Neural cell (in vitro differentiated cells): ENCODE results near the gene ALG5. TPM values are rescaled to one million over a fixed set of nuclear protein-coding genes. Genes with fewer than 3 reads are reported as not detected.
A peak's percentile ranks its signal among the peaks of the same experiment; 100 is the strongest.

Source experiments
- H2AFZ ChIP-seq: fragments of 200-600, 300-800 bp; sonication (generic), shearing (Covaris generic); 2 replicates; pipeline ENCODE4 v1.6.0; 2014; ENCODE audit warnings: low read depth, mild to moderate bottlenecking, antibody characterized with exemption, low read length, moderate library complexity
- H3F3A ChIP-seq: fragments of 200-600 bp; shearing (Covaris generic); 2 replicates; pipeline ENCODE4 v1.6.1; 2016; ENCODE audit warnings: mild to moderate bottlenecking, moderate library complexity, mixed read lengths, antibody characterized with exemption, low read length; ENCODE audit not compliant: insufficient read depth, poor library complexity, severe bottlenecking
- H3K27ac ChIP-seq: fragments of 200-600, 300-800 bp; sonication (generic), shearing (Covaris generic); 2 replicates; pipeline ENCODE4 v1.5.1; 2014; ENCODE audit warnings: mild to moderate bottlenecking, low read length, moderate library complexity
- H3K27me3 ChIP-seq: fragments of 300-800, 200-600 bp; sonication (generic), shearing (Covaris generic); 2 replicates; pipeline ENCODE4 v1.6.0; 2014; ENCODE audit warnings: mild to moderate bottlenecking, low read depth, low read length, moderate library complexity; ENCODE audit not compliant: insufficient read depth
- H3K36me3 ChIP-seq: fragments of 300-800, 200-600 bp; sonication (generic), shearing (Covaris generic); 2 replicates; pipeline ENCODE4 v1.5.1; 2014; ENCODE audit warnings: mild to moderate bottlenecking, antibody characterized with exemption, low read length, moderate library complexity; ENCODE audit not compliant: insufficient read depth
- H3K4me2 ChIP-seq: fragments of 300-800, 200-600 bp; sonication (generic), shearing (Covaris generic); 2 replicates; pipeline ENCODE4 v1.6.0; 2014; ENCODE audit warnings: mild to moderate bottlenecking, low read length
- H3K4me3 ChIP-seq: fragments of 300-800, 200-600 bp; sonication (generic), shearing (Covaris generic); 2 replicates; pipeline ENCODE4 v1.5.1; 2014; ENCODE audit warnings: mild to moderate bottlenecking, low read length, moderate library complexity
- H3K79me2 ChIP-seq: fragments of 200-600 bp; shearing (Covaris generic); replicated peaks from 2 replicates; pipeline ENCODE4 v1.6.0; 2014; ENCODE audit warnings: mild to moderate bottlenecking, low read length, moderate library complexity; ENCODE audit not compliant: insufficient read depth
- H3K9ac ChIP-seq: fragments of 300-800, 200-600 bp; sonication (generic), shearing (Covaris generic); 2 replicates; pipeline ENCODE4 v1.6.1; 2016; ENCODE audit warnings: mild to moderate bottlenecking, low read length, mixed read lengths
- H3K9me2 ChIP-seq: fragments of 200-600 bp; shearing (Covaris generic); 2 replicates; pipeline ENCODE4 v1.6.1; 2016; ENCODE audit warnings: mild to moderate bottlenecking, low read length, mixed read lengths; ENCODE audit not compliant: insufficient read depth
- H3K9me3 ChIP-seq: fragments of 200-600, 300-800 bp; sonication (generic), shearing (Covaris generic); 2 replicates; pipeline ENCODE4 v1.6.1; 2016; ENCODE audit warnings: mild to moderate bottlenecking, mixed run types, low read length, moderate library complexity, mixed read lengths
- H4K20me1 ChIP-seq: fragments of 200-600 bp; shearing (Covaris generic); 2 replicates; pipeline ENCODE4 v1.6.1; 2016; ENCODE audit warnings: mild to moderate bottlenecking, mixed run types; ENCODE audit not compliant: insufficient read depth
- EP300 ChIP-seq: fragments of 450-650 bp; conservative IDR thresholded peaks from 2 replicates; pipeline ENCODE4 v1.6.1; 2014; ENCODE audit warnings: antibody characterized with exemption, mild to moderate bottlenecking, moderate library complexity; ENCODE audit not compliant: poor library complexity, severe bottlenecking
- EZH2 ChIP-seq: fragments of 200-600, 300-800 bp; shearing (Covaris generic), sonication (generic); IDR thresholded peaks from 2 replicates; pipeline ENCODE4 v1.6.1; 2014; ENCODE audit warnings: antibody characterized with exemption, low read length, borderline replicate concordance, mild to moderate bottlenecking; ENCODE audit not compliant: insufficient read depth, poor library complexity, severe bottlenecking
- MXI1 ChIP-seq: fragments of 450-650 bp; conservative IDR thresholded peaks from 2 replicates; pipeline ENCODE4 v1.6.1; 2014; ENCODE audit warnings: antibody characterized with exemption, mild to moderate bottlenecking; ENCODE audit not compliant: poor library complexity, severe bottlenecking
- POLR2AphosphoS5 ChIP-seq: IDR thresholded peaks from 2 replicates; pipeline ENCODE4 v1.6.1; 2012
- RAD21 ChIP-seq: fragments of 450-650 bp; conservative IDR thresholded peaks from 2 replicates; pipeline ENCODE4 v1.6.1; 2014; ENCODE audit warnings: antibody characterized with exemption, mild to moderate bottlenecking, moderate library complexity
- SMC3 ChIP-seq: fragments of 450-650 bp; conservative IDR thresholded peaks from 2 replicates; pipeline ENCODE4 v1.6.1; 2014; ENCODE audit warnings: antibody characterized with exemption, mild to moderate bottlenecking, moderate library complexity; ENCODE audit not compliant: poor library complexity
- TAF1 ChIP-seq: IDR thresholded peaks from 2 replicates; pipeline ENCODE4 v1.6.1; 2012; ENCODE audit warnings: low read depth
- polyA plus RNA-seq: library from polyadenylated mRNA; depleted of rRNA; stranded (reverse); fragments of >200 nt; gene quantifications from 2 replicates; pipeline ENCODE4 v1.2.3, GENCODE V29; 2014
- TF ChIP-seq, protein P1 (sequence below): IDR thresholded peaks from 2 replicates; pipeline ENCODE4 v1.6.1; 2012; ENCODE audit warnings: borderline replicate concordance
- TF ChIP-seq, protein P2 (sequence below): fragments of 450-650 bp; IDR thresholded peaks from 2 replicates; pipeline ENCODE4 v1.5.1; 2014; ENCODE audit warnings: antibody characterized with exemption, mild to moderate bottlenecking, moderate library complexity; ENCODE audit not compliant: poor library complexity, severe bottlenecking

ALG5 gene
- polyA plus RNA-seq, 1 donor from 2014 or later = 63.0 TPM

DNA sequence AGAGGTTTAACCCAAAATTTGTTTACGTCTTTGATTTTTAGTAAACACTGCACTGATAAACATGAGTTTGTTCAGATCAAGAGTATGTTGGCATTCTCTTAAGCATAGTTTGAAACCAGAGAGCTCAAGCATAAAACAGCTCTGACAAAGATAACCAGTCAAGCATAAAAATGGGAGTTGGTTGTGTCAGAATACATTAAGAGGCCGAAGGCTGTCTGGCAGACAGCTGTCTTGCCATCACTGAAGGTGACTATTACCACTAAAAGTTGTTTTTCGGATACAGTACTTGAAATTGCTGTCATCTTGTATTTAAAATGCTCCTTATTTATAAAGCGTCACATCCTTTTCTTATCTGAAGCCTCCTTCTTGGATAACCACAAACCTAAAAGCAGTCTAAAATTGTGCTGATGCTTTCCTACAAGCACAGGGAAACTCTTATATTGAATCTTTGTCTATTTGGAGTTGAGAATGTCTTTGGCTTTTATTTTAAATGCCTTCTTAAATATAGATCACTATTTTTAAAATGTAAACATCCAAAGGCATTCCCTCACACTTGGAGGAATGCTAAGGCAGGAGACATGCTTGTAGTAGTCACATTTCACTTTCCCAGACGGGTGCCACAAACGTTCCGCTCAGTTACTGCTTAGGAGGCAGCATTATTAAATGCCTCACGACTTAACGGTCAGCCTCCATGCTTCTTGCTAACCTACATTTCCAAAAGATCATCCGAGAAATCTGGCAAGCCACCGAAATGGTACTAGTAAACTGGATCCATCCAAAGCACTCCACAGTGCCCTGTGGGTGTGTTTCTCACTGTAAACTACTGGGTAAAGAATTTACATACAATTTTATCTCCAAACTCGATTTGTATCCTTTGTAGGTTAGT lies 80.7 kb downstream of the ALG5 start:
- Histone ChIP-seq H3K4me3 (peak overlapping the region; percentile 71), H3K9me3 (no peaks in the 10 kb centered on the region), H3F3A (peaks cover 5% of the 10 kb centered on the region), H3K79me2 (no peaks in the 10 kb centered on the region), H3K27me3 (peaks cover 12% of the 10 kb centered on the region), H3K4me2 (peak overlapping the region; percentile 93), H3K9me2 (no peaks in the 10 kb centered on the region), H3K27ac (no peak overlapping the region), H3K36me3 (no peaks in the 10 kb centered on the region), H2AFZ (no peak overlapping the region), H3K9ac (peak overlapping the region; percentile 38), H4K20me1 (no peaks in the 10 kb centered on the region)
- TF ChIP-seq POLR2AphosphoS5 (no peak), MXI1 (no peak), RAD21 (no peak), EZH2 (no peak), SMC3 (no peak), TAF1 (no peak), EP300 (no peak)
- TF ChIP-seq, protein P1, sequence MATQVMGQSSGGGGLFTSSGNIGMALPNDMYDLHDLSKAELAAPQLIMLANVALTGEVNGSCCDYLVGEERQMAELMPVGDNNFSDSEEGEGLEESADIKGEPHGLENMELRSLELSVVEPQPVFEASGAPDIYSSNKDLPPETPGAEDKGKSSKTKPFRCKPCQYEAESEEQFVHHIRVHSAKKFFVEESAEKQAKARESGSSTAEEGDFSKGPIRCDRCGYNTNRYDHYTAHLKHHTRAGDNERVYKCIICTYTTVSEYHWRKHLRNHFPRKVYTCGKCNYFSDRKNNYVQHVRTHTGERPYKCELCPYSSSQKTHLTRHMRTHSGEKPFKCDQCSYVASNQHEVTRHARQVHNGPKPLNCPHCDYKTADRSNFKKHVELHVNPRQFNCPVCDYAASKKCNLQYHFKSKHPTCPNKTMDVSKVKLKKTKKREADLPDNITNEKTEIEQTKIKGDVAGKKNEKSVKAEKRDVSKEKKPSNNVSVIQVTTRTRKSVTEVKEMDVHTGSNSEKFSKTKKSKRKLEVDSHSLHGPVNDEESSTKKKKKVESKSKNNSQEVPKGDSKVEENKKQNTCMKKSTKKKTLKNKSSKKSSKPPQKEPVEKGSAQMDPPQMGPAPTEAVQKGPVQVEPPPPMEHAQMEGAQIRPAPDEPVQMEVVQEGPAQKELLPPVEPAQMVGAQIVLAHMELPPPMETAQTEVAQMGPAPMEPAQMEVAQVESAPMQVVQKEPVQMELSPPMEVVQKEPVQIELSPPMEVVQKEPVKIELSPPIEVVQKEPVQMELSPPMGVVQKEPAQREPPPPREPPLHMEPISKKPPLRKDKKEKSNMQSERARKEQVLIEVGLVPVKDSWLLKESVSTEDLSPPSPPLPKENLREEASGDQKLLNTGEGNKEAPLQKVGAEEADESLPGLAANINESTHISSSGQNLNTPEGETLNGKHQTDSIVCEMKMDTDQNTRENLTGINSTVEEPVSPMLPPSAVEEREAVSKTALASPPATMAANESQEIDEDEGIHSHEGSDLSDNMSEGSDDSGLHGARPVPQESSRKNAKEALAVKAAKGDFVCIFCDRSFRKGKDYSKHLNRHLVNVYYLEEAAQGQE = no peak
- TF ChIP-seq, protein P2, sequence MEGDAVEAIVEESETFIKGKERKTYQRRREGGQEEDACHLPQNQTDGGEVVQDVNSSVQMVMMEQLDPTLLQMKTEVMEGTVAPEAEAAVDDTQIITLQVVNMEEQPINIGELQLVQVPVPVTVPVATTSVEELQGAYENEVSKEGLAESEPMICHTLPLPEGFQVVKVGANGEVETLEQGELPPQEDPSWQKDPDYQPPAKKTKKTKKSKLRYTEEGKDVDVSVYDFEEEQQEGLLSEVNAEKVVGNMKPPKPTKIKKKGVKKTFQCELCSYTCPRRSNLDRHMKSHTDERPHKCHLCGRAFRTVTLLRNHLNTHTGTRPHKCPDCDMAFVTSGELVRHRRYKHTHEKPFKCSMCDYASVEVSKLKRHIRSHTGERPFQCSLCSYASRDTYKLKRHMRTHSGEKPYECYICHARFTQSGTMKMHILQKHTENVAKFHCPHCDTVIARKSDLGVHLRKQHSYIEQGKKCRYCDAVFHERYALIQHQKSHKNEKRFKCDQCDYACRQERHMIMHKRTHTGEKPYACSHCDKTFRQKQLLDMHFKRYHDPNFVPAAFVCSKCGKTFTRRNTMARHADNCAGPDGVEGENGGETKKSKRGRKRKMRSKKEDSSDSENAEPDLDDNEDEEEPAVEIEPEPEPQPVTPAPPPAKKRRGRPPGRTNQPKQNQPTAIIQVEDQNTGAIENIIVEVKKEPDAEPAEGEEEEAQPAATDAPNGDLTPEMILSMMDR = no peak

GRCh38 chr13:36917311-36917710 lies 81.8 kb downstream of the ALG5 start:
- Histone ChIP-seq H3K9me3 (no peaks in the 10 kb centered on the region), H3K27me3 (peaks cover 12% of the 10 kb centered on the region), H4K20me1 (no peaks in the 10 kb centered on the region), H3K79me2 (no peaks in the 10 kb centered on the region), H3F3A (peaks cover 5% of the 10 kb centered on the region), H3K9me2 (no peaks in the 10 kb centered on the region), H3K4me2 (no peak overlapping the region), H2AFZ (no peak overlapping the region), H3K9ac (no peak overlapping the region), H3K27ac (no peak overlapping the region), H3K36me3 (no peaks in the 10 kb centered on the region), H3K4me3 (no peak overlapping the region)
- TF ChIP-seq, protein P2 = no peak
- TF ChIP-seq MXI1 = no peak
- no peak for TF ChIP-seq TAF1
- TF ChIP-seq EP300 = no peak
- no peak for TF ChIP-seq EZH2
- no peak for TF ChIP-seq RAD21
- TF ChIP-seq, protein P1 = no peak
- no peak for TF ChIP-seq SMC3
- no peak for TF ChIP-seq POLR2AphosphoS5
